ENCODE results near the gene SLC30A3. TPM values are rescaled to one million over a fixed set of nuclear protein-coding genes. Genes with fewer than 3 reads are reported as not detected.

SLC30A3 gene
- total RNA-seq, 2 experiments from 2014 or later, result 0.45 TPM

GRCh38 chr2:27217173-27218121 is 45.4 kb downstream of the SLC30A3 start, which contains the start of gene CAD:
Gene CAD (plus strand): TSS chr2:27217369. CDS start chr2:27217552, 183 bp downstream.
- Mint-ChIP-seq H3K4me1 (peaks cover 58% of the 10 kb centered on the region), H3K9me3 (no peaks in the 10 kb centered on the region), H3K36me3 (ENCODE audit: low read depth) (peaks cover 60% of the 10 kb centered on the region), H3K27me3 (no peaks in the 10 kb centered on the region), H3K27ac (peak within 1 kb of the TSS; percentile 88), H3K4me3 (peak within 1 kb of the TSS; percentile 93)
- peak; percentile 88 for DNase-seq
- POLR2A ChIA-PET, result interaction anchor here (0.7 to 1.6 kb wide), 8 partner anchors 14 to 211 kb away, joined by 3 to 4 read pairs (median 3); partner anchors contain the start of genes AGBL5, NRBP1 and TRIM54
- CTCF ChIA-PET, result interaction anchor here (1.4 to 2.9 kb wide), 2 partner anchors 63 to 85 kb away, joined by 4 to 8 read pairs; no protein-coding TSS in a partner anchor

- ChIA-PET CTCF (no interaction called here), POLR2A (interaction anchor here (0.7 to 1.5 kb wide), 6 partner anchors 13 to 212 kb away, joined by 3 to 4 read pairs (median 3); partner anchors contain the start of genes AGBL5, NRBP1 and TRIM54)
- Mint-ChIP-seq H3K36me3 (ENCODE audit: low read depth) (peaks cover 54% of the 10 kb centered on the region), H3K4me3 (peak overlapping the region; percentile 93), H3K27ac (peak overlapping the region; percentile 88), H3K4me1 (peaks cover 58% of the 10 kb centered on the region), H3K27me3 (no peaks in the 10 kb centered on the region), H3K9me3 (no peaks in the 10 kb centered on the region)
- DNase-seq, result no peak
Observed at GRCh38 chr2:27216416-27217137, 46.3 kb downstream of the SLC30A3 start.

GRCh38 chr2:27214941-27215340 is 47.9 kb downstream of the SLC30A3 start:
- Mint-ChIP-seq H3K9me3 (no peaks in the 10 kb centered on the region), H3K27me3 (no peaks in the 10 kb centered on the region), H3K4me1 (peaks cover 57% of the 10 kb centered on the region), H3K36me3 (ENCODE audit: low read depth) (peaks cover 41% of the 10 kb centered on the region), H3K4me3 (no peak overlapping the region), H3K27ac (no peak overlapping the region)
- DNase-seq, result no peak
- POLR2A ChIA-PET, result no interaction called here
- CTCF ChIA-PET, result no interaction called here

- H3K4me1 Mint-ChIP-seq, result peaks cover 54% of the 10 kb centered on the region
- ChIA-PET CTCF (interaction anchor here (1.2 to 2.3 kb wide), 4 partner anchors 67 to 125 kb away, joined by 3 to 7 read pairs (median 4); partner anchors contain the start of gene KHK), POLR2A (interaction anchor here (0.7 to 3.2 kb wide), 13 partner anchors 8 to 180 kb away, joined by 3 to 17 read pairs (median 4); partner anchors contain the start of genes ABHD1, AGBL5, MPV17 and OST4)
- H3K36me3 Mint-ChIP-seq (ENCODE audit: low read depth), result peaks cover 35% of the 10 kb centered on the region
- peak overlapping the region; percentile 96 for H3K4me3 Mint-ChIP-seq
- no peaks in the 10 kb centered on the region for H3K27me3 Mint-ChIP-seq
- DNase-seq, result peak; percentile 59
- H3K27ac Mint-ChIP-seq, result peak overlapping the region; percentile 96
- H3K9me3 Mint-ChIP-seq, result no peaks in the 10 kb centered on the region
Observed at GRCh38 chr2:27212626-27213471, 50.0 kb downstream of the SLC30A3 start.

- Mint-ChIP-seq H3K27me3 (no peaks in the 10 kb centered on the region), H3K9me3 (no peaks in the 10 kb centered on the region), H3K4me1 (peaks cover 50% of the 10 kb centered on the region), H3K4me3 (peak within 1 kb of the TSS; percentile 96), H3K36me3 (ENCODE audit: low read depth) (peaks cover 34% of the 10 kb centered on the region), H3K27ac (peak within 1 kb of the TSS; percentile 96)
- ChIA-PET CTCF (interaction anchor here (1.3 to 2.3 kb wide), 3 partner anchors 68 to 125 kb away, joined by 3 to 7 read pairs (median 6); partner anchors contain the start of gene KHK), POLR2A (interaction anchor here (0.7 to 3.2 kb wide), 15 partner anchors 8 to 452 kb away, joined by 3 to 17 read pairs (median 4); partner anchors contain the start of genes ABHD1, AGBL5, MPV17 and OST4)
- DNase-seq, result peak; percentile 92
Observed at GRCh38 chr2:27211943-27212625, 50.8 kb downstream of the SLC30A3 start, which contains the start of the genes ATRAID and SLC5A6. Gene ATRAID (plus strand): TSS chr2:27212041. CDS start chr2:27212369, 328 bp downstream. Gene SLC5A6 (minus strand): TSS chr2:27212268. CDS start chr2:27207650, 4,618 bp downstream.

- no peak for DNase-seq
- H3K27ac Mint-ChIP-seq, result peak overlapping the region; percentile 71
- H3K4me3 Mint-ChIP-seq, result peak overlapping the region; percentile 84
- ChIA-PET POLR2A (interaction anchor here (0.7 to 3.2 kb wide), 12 partner anchors 8 to 453 kb away, joined by 3 to 17 read pairs (median 4); partner anchors contain the start of genes ABHD1, AGBL5, OST4 and PREB), CTCF (interaction anchor here (1.0 to 2.3 kb wide), 4 partner anchors 9 to 124 kb away, joined by 3 to 7 read pairs (median 5); partner anchors contain the start of gene KHK)
- H3K4me1 Mint-ChIP-seq, result peaks cover 45% of the 10 kb centered on the region
- no peaks in the 10 kb centered on the region for H3K27me3 Mint-ChIP-seq
- H3K36me3 Mint-ChIP-seq (ENCODE audit: low read depth), result peaks cover 34% of the 10 kb centered on the region
- H3K9me3 Mint-ChIP-seq, result no peaks in the 10 kb centered on the region
Observed at GRCh38 chr2:27211241-27211942, 51.5 kb downstream of the SLC30A3 start.

- no peaks in the 10 kb centered on the region for H3K27me3 Mint-ChIP-seq
- POLR2A ChIA-PET, result no interaction called here
- peaks cover 52% of the 10 kb centered on the region for H3K4me1 Mint-ChIP-seq
- H3K36me3 Mint-ChIP-seq (ENCODE audit: low read depth), result peaks cover 33% of the 10 kb centered on the region
- no peak overlapping the region for H3K27ac Mint-ChIP-seq
- no peak for DNase-seq
- no peaks in the 10 kb centered on the region for H3K9me3 Mint-ChIP-seq
- CTCF ChIA-PET, result interaction anchor here (0.6 to 1.5 kb wide), 3 partner anchors 40 to 322 kb away, joined by 3 to 4 read pairs (median 3); no protein-coding TSS in a partner anchor
- no peak overlapping the region for H3K4me3 Mint-ChIP-seq
Observed at GRCh38 chr2:27209621-27210401, 53.0 kb downstream of the SLC30A3 start.

- H3K27ac Mint-ChIP-seq, result no peak overlapping the region
- ChIA-PET POLR2A (no interaction called here), CTCF (no interaction called here)
- H3K4me1 Mint-ChIP-seq, result peaks cover 56% of the 10 kb centered on the region
- H3K36me3 Mint-ChIP-seq (ENCODE audit: low read depth), result peaks cover 31% of the 10 kb centered on the region
- no peak overlapping the region for H3K4me3 Mint-ChIP-seq
- no peaks in the 10 kb centered on the region for H3K9me3 Mint-ChIP-seq
- no peaks in the 10 kb centered on the region for H3K27me3 Mint-ChIP-seq
- DNase-seq, result no peak
Observed at GRCh38 chr2:27208486-27209050, 54.3 kb downstream of the SLC30A3 start.

- CTCF ChIA-PET, result no interaction called here
Observed at GRCh38 chr2:27206346-27206745, 56.5 kb downstream of the SLC30A3 start.

GRCh38 chr2:27205206-27205605 is 57.6 kb downstream of the SLC30A3 start:
- H3K36me3 Mint-ChIP-seq (ENCODE audit: low read depth), result peaks cover 39% of the 10 kb centered on the region

More at GRCh38 chr2:27206346-27206745, 56.5 kb downstream of the SLC30A3 start:
- Mint-ChIP-seq H3K27ac (no peak overlapping the region), H3K4me1 (peaks cover 53% of the 10 kb centered on the region), H3K4me3 (no peak overlapping the region), H3K27me3 (no peaks in the 10 kb centered on the region), H3K36me3 (ENCODE audit: low read depth) (peaks cover 39% of the 10 kb centered on the region), H3K9me3 (no peaks in the 10 kb centered on the region)
- POLR2A ChIA-PET, result no interaction called here
- no peak for DNase-seq

More at GRCh38 chr2:27205206-27205605, 57.6 kb downstream of the SLC30A3 start:
- H3K27me3 Mint-ChIP-seq, result no peaks in the 10 kb centered on the region
- peak overlapping the region; percentile 6 for H3K27ac Mint-ChIP-seq
- no peak overlapping the region for H3K4me3 Mint-ChIP-seq
- no peaks in the 10 kb centered on the region for H3K9me3 Mint-ChIP-seq
- POLR2A ChIA-PET, result no interaction called here
- CTCF ChIA-PET, result no interaction called here
- DNase-seq, result no peak
- peaks cover 48% of the 10 kb centered on the region for H3K4me1 Mint-ChIP-seq

Measured in activated CD4-positive, alpha-beta memory T cell treated with anti-CD3 and anti-CD28 coated beads, Interleukin-2, amount 10 ng/mL, durations not matched to agents 7 days and 5 days (primary cell).